ENCODE results near the gene TEX48.

Gene TEX48

DNA sequence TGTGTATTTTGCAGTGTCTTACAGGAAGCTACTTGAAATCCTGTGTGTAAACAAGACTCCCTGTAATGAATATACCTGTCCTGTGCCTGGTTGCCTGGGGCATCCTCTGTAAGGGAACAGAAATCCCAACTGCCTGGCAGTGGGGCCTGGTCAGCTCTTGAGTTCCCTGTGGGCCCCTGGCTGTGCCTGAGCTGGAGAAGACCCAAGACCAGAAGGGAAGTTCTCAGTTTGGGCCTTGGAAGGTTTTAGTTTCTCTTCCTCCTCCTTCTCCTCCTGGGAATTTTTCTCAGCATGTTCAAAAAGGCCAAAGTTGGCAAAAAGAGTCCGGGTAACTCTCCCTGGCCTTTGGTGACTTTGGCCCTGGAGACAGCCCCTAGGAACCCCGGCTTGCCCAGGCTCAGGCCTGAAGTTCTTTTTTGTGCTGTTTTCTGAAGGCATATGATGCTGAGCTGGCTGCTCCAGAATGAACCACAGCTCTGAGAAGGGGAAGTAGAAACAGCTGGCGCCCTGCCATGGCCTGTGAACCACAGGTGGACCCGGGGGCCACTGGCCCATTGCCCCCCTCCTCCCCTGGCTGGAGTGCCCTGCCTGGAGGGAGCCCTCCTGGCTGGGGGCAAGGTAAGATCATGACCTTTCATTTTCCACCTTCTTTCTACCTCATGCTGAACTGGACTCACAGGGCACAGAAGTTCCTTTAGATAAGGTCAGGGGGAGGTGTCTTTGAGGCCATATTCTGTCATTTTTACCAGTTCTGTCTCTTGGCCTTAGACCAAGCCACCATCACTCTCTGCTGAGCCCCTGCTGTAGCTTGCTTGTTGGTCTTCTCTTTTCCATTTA is 65.1 kb downstream of the TEX48 start:
- DNase-seq, result no peak

Measured in effector CD8-positive, alpha-beta T cell (primary cell).